Stimulated activated effector memory CD8-positive, alpha-beta T cell treated with anti-CD3 and anti-CD28 coated beads, Interleukin-12 subunit alpha, Interleukin-12 subunit beta, amount 100 ng/mL, for 72 hours (primary cell): Measurements from ENCODE around the gene B2M.
"Not testable (repeated sequence)": the region's sequence is repeated elsewhere in the genome, so short reads cannot be mapped to it uniquely, and the experiment has no call there.

Experiments used
- ATAC-seq: fragments of 150-1000 bp; cut with Tn5 transposase; 2 replicates; pipeline ENCODE4 v1.10.0; 2021
- DNase-seq, 2 donors: peaks; one replicate each; pipeline ENCODE4 v3.0.0; 2021 to 2022; ENCODE audit warnings: low spot score in 2 of 2
- H3K27ac Mint-ChIP-seq: one replicate; pipeline ENCODE4 v1.8.0; 2022; ENCODE audit warnings: mild to moderate bottlenecking, mixed read lengths
- H3K36me3 Mint-ChIP-seq: one replicate; pipeline ENCODE4 v1.8.0; 2022; ENCODE audit warnings: mild to moderate bottlenecking, mixed read lengths
- H3K4me1 Mint-ChIP-seq: one replicate; pipeline ENCODE4 v1.8.0; 2022; ENCODE audit warnings: mixed read lengths
- H3K4me3 Mint-ChIP-seq: one replicate; pipeline ENCODE4 v1.8.0; 2022; ENCODE audit warnings: mild to moderate bottlenecking, mixed read lengths
- H3K9me3 Mint-ChIP-seq: one replicate; pipeline ENCODE4 v1.8.0; 2022; ENCODE audit warnings: mixed read lengths

Gene B2M

DNA sequence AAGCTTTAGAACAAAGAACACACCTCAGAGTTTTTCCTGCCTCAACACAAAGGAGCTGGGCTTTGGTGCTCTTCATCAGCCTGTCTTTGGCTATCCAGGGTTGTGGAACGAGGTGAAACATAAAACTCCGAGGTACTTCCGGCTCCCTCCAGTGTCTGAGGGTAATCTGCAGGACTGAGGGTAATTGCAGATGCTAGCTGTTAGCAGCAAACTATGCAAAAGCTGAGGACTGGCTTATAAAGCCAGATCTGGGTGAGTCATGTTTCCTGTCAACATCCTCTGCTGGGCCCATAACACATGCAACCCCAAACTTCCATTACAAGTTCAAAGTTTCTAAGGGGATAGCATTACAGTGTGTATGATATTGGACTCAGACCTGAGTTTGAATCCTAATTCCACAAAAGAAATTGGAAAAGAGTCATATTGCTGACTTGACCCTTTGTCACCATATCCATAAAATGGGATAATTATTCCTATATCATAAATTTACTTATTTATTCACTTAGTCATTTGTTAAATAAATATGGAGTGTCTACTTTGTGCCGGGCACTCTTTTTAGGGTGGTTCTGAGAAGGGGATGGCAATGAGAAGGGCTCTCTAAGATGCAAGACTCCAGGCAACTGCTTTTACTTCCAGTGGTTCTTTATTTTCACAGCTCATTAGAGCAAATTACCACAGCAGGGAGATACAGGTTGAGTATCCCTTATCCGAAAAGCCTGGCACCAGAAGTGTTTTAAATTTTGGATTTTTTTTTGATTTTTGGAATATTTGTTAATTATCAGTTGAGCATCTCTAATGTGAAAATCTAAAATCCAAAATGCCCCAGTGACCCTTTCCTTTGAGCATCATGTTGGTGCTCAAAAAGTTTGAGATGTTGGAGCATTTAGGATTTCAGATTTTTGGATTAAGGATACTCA, 15.5 kb downstream of the B2M start:
- peaks cover 64% of the 10 kb centered on the region for H3K4me1 Mint-ChIP-seq
- H3K4me3 Mint-ChIP-seq, result peak overlapping the region; percentile 98

GRCh38 chr15:44727485-44728231, 16.3 kb downstream of the B2M start:
- H3K36me3 Mint-ChIP-seq, result peaks cover 72% of the 10 kb centered on the region
- no peaks in the 10 kb centered on the region for H3K9me3 Mint-ChIP-seq
- ATAC-seq (no peak), DNase-seq (no peak)
- H3K4me3 Mint-ChIP-seq, result peak overlapping the region; percentile 98
- peaks cover 66% of the 10 kb centered on the region for H3K4me1 Mint-ChIP-seq
- H3K27ac Mint-ChIP-seq, result peak overlapping the region; percentile 96

More for the DNA sequence above, 15.5 kb downstream of the B2M start:
- peak in 1 of 2 donors; percentile 85 for DNase-seq
- peaks cover 70% of the 10 kb centered on the region for H3K36me3 Mint-ChIP-seq
- H3K27ac Mint-ChIP-seq, result peak overlapping the region; percentile 96
- H3K9me3 Mint-ChIP-seq, result no peaks in the 10 kb centered on the region
- peak; percentile 62 for ATAC-seq

GRCh38 chr15:44728232-44728575, 16.9 kb downstream of the B2M start:
- peaks cover 72% of the 10 kb centered on the region for H3K36me3 Mint-ChIP-seq
- not testable (repeated sequence) for ATAC-seq

GRCh38 chr15:44728576-44729407, 17.5 kb downstream of the B2M start:
- H3K36me3 Mint-ChIP-seq, result peaks cover 72% of the 10 kb centered on the region

More at GRCh38 chr15:44728232-44728575, 16.9 kb downstream of the B2M start:
- Mint-ChIP-seq H3K4me1 (peaks cover 66% of the 10 kb centered on the region), H3K27ac (peak overlapping the region; percentile 96), H3K4me3 (peak overlapping the region; percentile 98)
- H3K9me3 Mint-ChIP-seq, DNase-seq: not testable (repeated sequence)

GRCh38 chr15:44729408-44730127, 18.3 kb downstream of the B2M start:
- H3K4me1 Mint-ChIP-seq, result peaks cover 60% of the 10 kb centered on the region
- ATAC-seq, result peak; percentile 22
- peak overlapping the region; percentile 98 for H3K4me3 Mint-ChIP-seq
- no peaks in the 10 kb centered on the region for H3K9me3 Mint-ChIP-seq
- peak overlapping the region; percentile 96 for H3K27ac Mint-ChIP-seq
- H3K36me3 Mint-ChIP-seq, result peaks cover 65% of the 10 kb centered on the region
- no peak for DNase-seq

More at GRCh38 chr15:44728576-44729407, 17.5 kb downstream of the B2M start:
- peak; percentile 90 for ATAC-seq
- Mint-ChIP-seq H3K9me3 (no peaks in the 10 kb centered on the region), H3K27ac (peak overlapping the region; percentile 96), H3K4me1 (peaks cover 64% of the 10 kb centered on the region), H3K4me3 (peak overlapping the region; percentile 98)
- DNase-seq, result peak; percentile 81 to 98

DNA sequence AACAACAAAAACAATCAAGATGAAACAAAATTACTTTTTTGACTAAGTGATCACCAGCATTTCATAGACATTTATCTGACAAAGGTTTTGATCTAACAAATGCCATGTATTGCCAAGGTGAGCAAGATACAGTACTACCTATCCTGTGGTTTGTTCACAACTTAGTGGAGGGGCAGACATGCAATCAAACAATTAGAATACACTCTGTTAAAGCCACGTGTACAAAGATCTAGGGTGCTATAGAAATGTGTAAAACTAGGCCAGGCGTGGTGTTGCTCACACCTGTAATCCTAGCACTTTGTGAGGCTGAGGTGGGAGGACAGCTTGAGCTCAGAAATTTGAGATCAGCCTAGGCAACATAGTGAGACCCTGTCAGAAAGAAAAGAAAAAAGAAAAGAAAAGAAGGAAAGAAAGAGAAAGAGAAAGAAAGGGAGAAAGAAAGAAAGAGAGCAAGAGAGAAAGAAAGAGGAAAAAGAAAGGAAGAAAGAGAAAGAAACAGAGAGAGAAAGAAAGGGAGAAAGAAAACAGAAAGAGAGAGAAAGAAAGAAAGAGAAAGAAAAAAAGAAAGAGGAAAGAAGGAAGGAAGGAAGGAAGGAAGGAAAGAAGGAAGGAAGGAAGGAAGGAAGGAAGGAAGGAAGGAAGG, 23.6 kb downstream of the B2M start:
- peaks cover 24% of the 10 kb centered on the region for H3K36me3 Mint-ChIP-seq
- ATAC-seq, result peak; percentile 17
- H3K4me1 Mint-ChIP-seq, result peaks cover 58% of the 10 kb centered on the region

GRCh38 chr15:44735482-44736180, 24.3 kb downstream of the B2M start:
- Mint-ChIP-seq H3K27ac (peak overlapping the region; percentile 98), H3K36me3 (peaks cover 24% of the 10 kb centered on the region)
- DNase-seq, result peak in 1 of 2 donors; percentile 78

More for the DNA sequence above, 23.6 kb downstream of the B2M start:
- no peak for DNase-seq
- H3K9me3 Mint-ChIP-seq, result no peaks in the 10 kb centered on the region
- H3K4me3 Mint-ChIP-seq, result peak overlapping the region; percentile 81
- H3K27ac Mint-ChIP-seq, result peak overlapping the region; percentile 98

GRCh38 chr15:44736181-44736765, 25.0 kb downstream of the B2M start, which contains the start of gene TRIM69:
TRIM69 (plus strand) TSS chr15:44736528; CDS start chr15:44736705, 177 bp downstream.
- ATAC-seq (peak; percentile 53), DNase-seq (no peak)
- Mint-ChIP-seq H3K4me1 (peaks cover 55% of the 10 kb centered on the region), H3K4me3 (peak within 1 kb of the TSS; percentile 81), H3K9me3 (no peaks in the 10 kb centered on the region), H3K36me3 (peaks cover 21% of the 10 kb centered on the region), H3K27ac (peak within 1 kb of the TSS; percentile 98)

More at GRCh38 chr15:44735482-44736180, 24.3 kb downstream of the B2M start:
- H3K9me3 Mint-ChIP-seq, result no peaks in the 10 kb centered on the region
- H3K4me1 Mint-ChIP-seq, result peaks cover 58% of the 10 kb centered on the region
- peak; percentile 85 for ATAC-seq
- H3K4me3 Mint-ChIP-seq, result peak overlapping the region; percentile 81

- Mint-ChIP-seq H3K9me3 (no peaks in the 10 kb centered on the region), H3K36me3 (peaks cover 8% of the 10 kb centered on the region), H3K4me1 (peaks cover 41% of the 10 kb centered on the region), H3K4me3 (peak overlapping the region; percentile 81), H3K27ac (peak overlapping the region; percentile 54)
- ATAC-seq, result no peak
- no peak for DNase-seq
Observed at GRCh38 chr15:44738340-44738984, 27.1 kb downstream of the B2M start.

- peaks cover 35% of the 10 kb centered on the region for H3K4me1 Mint-ChIP-seq
- H3K9me3 Mint-ChIP-seq, ATAC-seq, H3K27ac Mint-ChIP-seq, H3K36me3 Mint-ChIP-seq, DNase-seq: not testable (repeated sequence)
- H3K4me3 Mint-ChIP-seq, result peak overlapping the region; percentile 81
Observed at GRCh38 chr15:44739222-44739847, 28.0 kb downstream of the B2M start.

DNA sequence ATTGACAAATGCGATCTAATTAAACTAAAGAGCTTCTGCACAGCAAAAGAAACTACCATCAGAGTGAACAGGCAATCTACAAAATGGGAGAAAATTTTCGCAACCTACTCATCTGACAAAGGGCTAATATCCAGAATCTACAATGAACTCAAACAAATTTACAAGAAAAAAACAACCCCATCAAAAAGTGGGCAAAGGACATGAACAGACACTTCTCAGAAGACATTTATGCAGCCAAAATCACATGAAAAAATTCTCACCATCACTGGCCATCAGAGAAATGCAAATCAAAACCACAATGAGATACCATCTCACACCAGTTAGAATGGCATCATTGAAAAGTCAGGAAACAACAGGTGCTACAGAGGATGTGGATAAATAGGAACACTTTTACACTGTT, 32.1 kb downstream of the B2M start:
- H3K9me3 Mint-ChIP-seq, DNase-seq, H3K27ac Mint-ChIP-seq, H3K36me3 Mint-ChIP-seq, H3K4me3 Mint-ChIP-seq, ATAC-seq: not testable (repeated sequence)
- peaks cover 17% of the 10 kb centered on the region for H3K4me1 Mint-ChIP-seq

DNA sequence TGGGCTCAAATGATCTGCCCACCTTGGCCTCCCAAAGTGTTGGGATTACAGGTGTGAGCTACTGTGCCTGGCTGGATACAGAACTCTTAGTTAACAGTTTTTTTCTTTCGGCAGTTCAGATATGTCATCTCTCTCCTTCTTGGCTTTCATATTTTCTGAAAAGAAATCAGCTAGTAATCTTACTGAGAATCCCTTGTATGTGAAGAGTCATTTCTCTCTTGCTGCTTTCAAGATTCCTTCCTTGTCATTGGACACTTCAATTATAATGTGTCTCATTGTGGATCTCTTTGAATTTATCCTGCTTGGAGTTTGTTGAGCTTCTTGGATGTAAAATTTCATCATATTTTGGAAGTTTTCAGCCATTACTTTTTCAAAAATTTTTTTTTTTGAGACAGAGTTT, 42.0 kb downstream of the B2M start:
- H3K36me3 Mint-ChIP-seq, result no peaks in the 10 kb centered on the region
- ATAC-seq (no peak), DNase-seq (no peak)
- no peak overlapping the region for H3K4me3 Mint-ChIP-seq
- no peak overlapping the region for H3K27ac Mint-ChIP-seq
- peaks cover 6% of the 10 kb centered on the region for H3K9me3 Mint-ChIP-seq
- peaks cover 29% of the 10 kb centered on the region for H3K4me1 Mint-ChIP-seq
